H7 (cell line): ENCODE measurements around the gene PCID2. TPM values are rescaled to one million over a fixed set of nuclear protein-coding genes. Genes with fewer than 3 reads are reported as not detected.
A peak's percentile ranks its signal among the peaks of the same experiment; 100 is the strongest.
"Not testable (repeated sequence)": the region's sequence is repeated elsewhere in the genome, so short reads cannot be mapped to it uniquely, and the experiment has no call there.

Experiments
- DNase-seq: peaks from one replicate; pipeline ENCODE4 v3.0.0; 2012
- H3K27me3 ChIP-seq: 2 replicates; pipeline ENCODE4 v1.6.0; 2011; ENCODE audit warnings: mild to moderate bottlenecking, low read length; ENCODE audit not compliant: control insufficient read depth, insufficient read depth
- H3K36me3 ChIP-seq: replicated peaks from 2 replicates; pipeline ENCODE4 v1.5.1; 2011; ENCODE audit warnings: low read length; ENCODE audit not compliant: control insufficient read depth, insufficient read depth
- H3K4me3 ChIP-seq: 2 replicates; pipeline ENCODE4 v1.5.1; 2011; ENCODE audit warnings: low read depth, mild to moderate bottlenecking, control low read depth, low read length, moderate library complexity; ENCODE audit not compliant: insufficient read depth
- total RNA-seq: library from RNA; depleted of rRNA; stranded (reverse); fragments of >200 nt; shearing (Covaris generic); gene quantifications from 2 replicates; pipeline ENCODE4 v1.2.3, GENCODE V29; 2014

Gene PCID2
- total RNA-seq, 1 experiment from 2014 or later, result 82.1 TPM

GRCh38 chr13:113169277-113170272 lies 38.9 kb downstream of the PCID2 start:
- no peak overlapping the region for H3K4me3 ChIP-seq
- no peaks in the 10 kb centered on the region for H3K27me3 ChIP-seq
- DNase-seq, result no peak
- peaks cover 9% of the 10 kb centered on the region for H3K36me3 ChIP-seq

GRCh38 chr13:113168211-113168610 lies 40.3 kb downstream of the PCID2 start:
- peaks cover 9% of the 10 kb centered on the region for H3K36me3 ChIP-seq
- no peak for DNase-seq
- no peaks in the 10 kb centered on the region for H3K27me3 ChIP-seq
- H3K4me3 ChIP-seq, result no peak overlapping the region

- Histone ChIP-seq H3K4me3 (no peak overlapping the region), H3K27me3 (no peaks in the 10 kb centered on the region; the same call in 1 of the 2 replicates), H3K36me3 (peaks cover 9% of the 10 kb centered on the region)
- no peak for DNase-seq
Measured at GRCh38 chr13:113167575-113167974, 40.9 kb downstream of the PCID2 start.

- no peak for DNase-seq
- Histone ChIP-seq H3K27me3 (no peaks in the 10 kb centered on the region; the same call in 1 of the 2 replicates), H3K36me3 (peaks cover 9% of the 10 kb centered on the region), H3K4me3 (no peak overlapping the region)
Measured at GRCh38 chr13:113167155-113167554, 41.3 kb downstream of the PCID2 start.

GRCh38 chr13:113166681-113167080 lies 41.8 kb downstream of the PCID2 start:
- peaks cover 5% of the 10 kb centered on the region for H3K36me3 ChIP-seq
- DNase-seq, result no peak
- no peaks in the 10 kb centered on the region; the same call in 1 of the 2 replicates for H3K27me3 ChIP-seq
- H3K4me3 ChIP-seq, result no peak overlapping the region

- Histone ChIP-seq H3K36me3 (peaks cover 5% of the 10 kb centered on the region), H3K4me3 (no peak overlapping the region), H3K27me3 (no peaks in the 10 kb centered on the region; the same call in 1 of the 2 replicates)
- DNase-seq, result no peak
Measured at GRCh38 chr13:113166266-113166665, 42.2 kb downstream of the PCID2 start.

GRCh38 chr13:113164492-113164891 lies 44.0 kb downstream of the PCID2 start:
- DNase-seq, result no peak
- H3K27me3 ChIP-seq, result no peaks in the 10 kb centered on the region; the same call in 1 of the 2 replicates
- H3K4me3 ChIP-seq, result no peak overlapping the region
- H3K36me3 ChIP-seq, result peaks cover under 1% of the 10 kb centered on the region; the same call in 1 of the 2 replicates

GRCh38 chr13:113162783-113163685 lies 45.4 kb downstream of the PCID2 start:
- H3K27me3 ChIP-seq, result no peaks in the 10 kb centered on the region; the same call in 1 of the 2 replicates
- DNase-seq, result peak; percentile 79
- no peak overlapping the region for H3K4me3 ChIP-seq
- H3K36me3 ChIP-seq, result no peaks in the 10 kb centered on the region

- H3K4me3 ChIP-seq, DNase-seq, H3K27me3 ChIP-seq, H3K36me3 ChIP-seq: not testable (repeated sequence)
Measured at GRCh38 chr13:113161975-113162374, 46.5 kb downstream of the PCID2 start.

- no peak for DNase-seq
- Histone ChIP-seq H3K4me3 (no peak overlapping the region), H3K36me3 (no peaks in the 10 kb centered on the region), H3K27me3 (no peaks in the 10 kb centered on the region; the same call in 1 of the 2 replicates)
Measured at GRCh38 chr13:113161433-113161832, 47.0 kb downstream of the PCID2 start.

- no peak for DNase-seq
- Histone ChIP-seq H3K27me3 (no peaks in the 10 kb centered on the region; the same call in 1 of the 2 replicates), H3K36me3 (no peaks in the 10 kb centered on the region), H3K4me3 (no peak overlapping the region)
Measured at GRCh38 chr13:113160983-113161382, 47.5 kb downstream of the PCID2 start.

GRCh38 chr13:113159701-113160100 lies 48.8 kb downstream of the PCID2 start:
- DNase-seq, result peak; percentile 73
- H3K27me3 ChIP-seq, result no peaks in the 10 kb centered on the region; the same call in 1 of the 2 replicates
- H3K4me3 ChIP-seq, result no peak overlapping the region
- H3K36me3 ChIP-seq, result no peaks in the 10 kb centered on the region

GRCh38 chr13:113158946-113159345 lies 49.5 kb downstream of the PCID2 start:
- Histone ChIP-seq H3K27me3 (no peaks in the 10 kb centered on the region; the same call in 1 of the 2 replicates), H3K36me3 (no peaks in the 10 kb centered on the region), H3K4me3 (no peak overlapping the region)
- DNase-seq, result peak; percentile 86
